Spinal cord (tissue), 10 donors: Measurements from ENCODE around the gene ACAT2. TPM values are rescaled to one million over a fixed set of nuclear protein-coding genes. Genes with fewer than 3 reads are reported as not detected.

Experiments used
- DNase-seq, 6 donors: peaks; one replicate each; pipeline versions ENCODE4 v3.0.0 to v3.0.0-alpha.2; 2013 to 2015; ENCODE audit warnings: low spot score in 6 of 6, low read depth in 4 of 6
- H3K27ac ChIP-seq: one replicate; pipeline ENCODE4 v1.5.1; 2013; ENCODE audit warnings: low read depth, low read length, control low read depth
- H3K27me3 ChIP-seq: one replicate; pipeline ENCODE4 v1.6.1; 2013; ENCODE audit warnings: low read length; ENCODE audit not compliant: control insufficient read depth, insufficient read depth
- H3K36me3 ChIP-seq: one replicate; pipeline ENCODE4 v1.6.1; 2013; ENCODE audit warnings: low read length; ENCODE audit not compliant: control insufficient read depth, insufficient read depth
- H3K4me1 ChIP-seq: one replicate; pipeline ENCODE4 v1.6.1; 2013; ENCODE audit warnings: low read length; ENCODE audit not compliant: control insufficient read depth, insufficient read depth
- H3K4me3 ChIP-seq: one replicate; pipeline ENCODE4 v1.5.1; 2013; ENCODE audit warnings: low read depth, low read length, control low read depth
- H3K9me3 ChIP-seq: one replicate; pipeline ENCODE4 v1.6.1; 2013; ENCODE audit warnings: low read length; ENCODE audit not compliant: control insufficient read depth, insufficient read depth
- WGBS: methylation state at CpG from one replicate; pipeline ENCODE4 v1.1.5; 2013; ENCODE audit warnings: missing lambda C conversion rate; ENCODE audit not compliant: insufficient coverage; 5-methylcytosine and 5-hydroxymethylcytosine counted together
- polyA plus RNA-seq, 2 donors: library from polyadenylated mRNA; unstranded; fragments of 120-200 nt; gene quantifications; one replicate each; pipeline ENCODE4 v1.2.1, GENCODE V29; 2013; ENCODE audit not compliant: insufficient read length in 2 of 2
- total RNA-seq, 2 donors: library from RNA; depleted of rRNA in 1 of 2; stranded (reverse); fragments of 120-200 nt in 1 of 2; fragments of >200 nt in 1 of 2; gene quantifications; one replicate each; pipeline versions ENCODE4 v1.2.3 to v1.2.4, GENCODE V29; 2013 to 2014
- donor health status: healthy.

The ACAT2 gene
- total and polyA plus RNA-seq, 4 donors, result 69.6 to 136 (median 98.2) TPM

GRCh38 chr6:159761129-159761872 is 544 bp upstream of the ACAT2 start:
- H3K4me3 ChIP-seq, result peak overlapping the region; percentile 51
- peak overlapping the region; percentile 100 for H3K27ac ChIP-seq
- H3K36me3 ChIP-seq, result peaks cover 40% of the 10 kb centered on the region
- peaks cover 32% of the 10 kb centered on the region for H3K4me1 ChIP-seq
- 7% methylated on average over 43 of the region's 45 CpGs for WGBS
- H3K9me3 ChIP-seq, result no peaks in the 10 kb centered on the region
- no peaks in the 10 kb centered on the region for H3K27me3 ChIP-seq
- peak in 1 of 6 donors; percentile 41 for DNase-seq

GRCh38 chr6:159762681-159763293 is 942 bp downstream of the ACAT2 start:
- Histone ChIP-seq H3K9me3 (no peaks in the 10 kb centered on the region), H3K4me1 (peaks cover 32% of the 10 kb centered on the region), H3K36me3 (peaks cover 37% of the 10 kb centered on the region), H3K27ac (peak overlapping the region; percentile 100), H3K4me3 (peak overlapping the region; percentile 99), H3K27me3 (no peaks in the 10 kb centered on the region)
- WGBS, result 13% methylated on average over 16 of the region's 16 CpGs
- DNase-seq, result peak in 2 of 6 donors; percentile 2 to 34

GRCh38 chr6:159766906-159767305 is 5.1 kb downstream of the ACAT2 start:
- Histone ChIP-seq H3K9me3 (no peaks in the 10 kb centered on the region), H3K4me3 (no peak overlapping the region), H3K36me3 (peaks cover 51% of the 10 kb centered on the region), H3K27me3 (no peaks in the 10 kb centered on the region), H3K4me1 (peaks cover 27% of the 10 kb centered on the region), H3K27ac (no peak overlapping the region)
- DNase-seq, result no peak

- H3K4me3 ChIP-seq, result no peak overlapping the region
- peaks cover 5% of the 10 kb centered on the region for H3K4me1 ChIP-seq
- no peaks in the 10 kb centered on the region for H3K27me3 ChIP-seq
- no peaks in the 10 kb centered on the region for H3K9me3 ChIP-seq
- H3K36me3 ChIP-seq, result peaks cover 49% of the 10 kb centered on the region
- DNase-seq, result no peak
- H3K27ac ChIP-seq, result no peak overlapping the region
These were observed 7.6 kb downstream of the ACAT2 start for GRCh38 chr6:159769470-159769869.

GRCh38 chr6:159772196-159772595 is 10.4 kb downstream of the ACAT2 start:
- H3K4me3 ChIP-seq, result no peak overlapping the region
- WGBS, result no CpG with 5 or more reads among the region's 1 CpG
- H3K27me3 ChIP-seq, result no peaks in the 10 kb centered on the region
- H3K36me3 ChIP-seq, result peaks cover 48% of the 10 kb centered on the region
- no peaks in the 10 kb centered on the region for H3K4me1 ChIP-seq
- no peaks in the 10 kb centered on the region for H3K9me3 ChIP-seq
- H3K27ac ChIP-seq, result no peak overlapping the region
- no peak for DNase-seq

- no peaks in the 10 kb centered on the region for H3K27me3 ChIP-seq
- no peaks in the 10 kb centered on the region for H3K9me3 ChIP-seq
- DNase-seq, result no peak
- no peak overlapping the region for H3K27ac ChIP-seq
- peaks cover 41% of the 10 kb centered on the region for H3K36me3 ChIP-seq
- H3K4me1 ChIP-seq, result no peaks in the 10 kb centered on the region
- no peak overlapping the region for H3K4me3 ChIP-seq
- WGBS, result 98% methylated on average over 4 of the region's 7 CpGs
These were observed 15.5 kb downstream of the ACAT2 start for GRCh38 chr6:159777240-159777904.

- Histone ChIP-seq H3K36me3 (peaks cover 35% of the 10 kb centered on the region), H3K27ac (no peak overlapping the region), H3K4me3 (no peak overlapping the region), H3K9me3 (no peaks in the 10 kb centered on the region), H3K27me3 (no peaks in the 10 kb centered on the region), H3K4me1 (no peaks in the 10 kb centered on the region)
- no CpG with 5 or more reads among the region's 1 CpG for WGBS
- no peak for DNase-seq
These were observed 16.3 kb downstream of the ACAT2 start for GRCh38 chr6:159778131-159778530.

GRCh38 chr6:159778542-159779103 is 16.8 kb downstream of the ACAT2 start:
- H3K27me3 ChIP-seq, result no peaks in the 10 kb centered on the region
- DNase-seq, result no peak
- H3K27ac ChIP-seq, result no peak overlapping the region
- H3K36me3 ChIP-seq, result peaks cover 39% of the 10 kb centered on the region
- WGBS, result 63% methylated on average over 1 of the region's 3 CpGs
- no peak overlapping the region for H3K4me3 ChIP-seq
- no peaks in the 10 kb centered on the region for H3K4me1 ChIP-seq
- H3K9me3 ChIP-seq, result no peaks in the 10 kb centered on the region

- DNase-seq, result no peak
- Histone ChIP-seq H3K27me3 (no peaks in the 10 kb centered on the region), H3K4me3 (peak overlapping the region; percentile 70), H3K4me1 (peaks cover 24% of the 10 kb centered on the region), H3K9me3 (no peaks in the 10 kb centered on the region), H3K36me3 (peaks cover 19% of the 10 kb centered on the region), H3K27ac (no peak overlapping the region)
- 61% methylated on average over 3 of the region's 15 CpGs for WGBS
These were observed 26.4 kb downstream of the ACAT2 start for GRCh38 chr6:159788276-159788675.
